ENCODE measurements around the gene SORCS1.

DNA sequence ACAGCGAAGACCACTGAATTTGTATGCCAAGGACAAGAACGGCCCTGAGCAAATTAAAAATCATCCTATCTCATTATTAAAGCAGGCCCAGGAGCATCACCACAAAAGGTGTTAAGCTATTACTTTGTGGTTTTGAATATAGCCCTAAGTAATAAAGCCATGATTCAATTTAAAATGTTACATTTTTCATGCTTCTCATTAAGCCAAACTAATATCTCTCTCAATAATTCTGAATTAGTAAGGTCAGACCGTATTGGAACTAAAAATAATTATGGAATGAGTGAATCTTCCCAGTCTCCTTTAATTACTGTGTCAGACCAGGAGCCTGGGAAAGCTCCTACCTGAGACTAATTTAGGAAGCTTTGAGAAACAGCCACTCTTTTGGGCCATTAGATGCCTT lies 162.4 kb downstream of the SORCS1 start:
- TF ChIP-seq, protein P1, sequence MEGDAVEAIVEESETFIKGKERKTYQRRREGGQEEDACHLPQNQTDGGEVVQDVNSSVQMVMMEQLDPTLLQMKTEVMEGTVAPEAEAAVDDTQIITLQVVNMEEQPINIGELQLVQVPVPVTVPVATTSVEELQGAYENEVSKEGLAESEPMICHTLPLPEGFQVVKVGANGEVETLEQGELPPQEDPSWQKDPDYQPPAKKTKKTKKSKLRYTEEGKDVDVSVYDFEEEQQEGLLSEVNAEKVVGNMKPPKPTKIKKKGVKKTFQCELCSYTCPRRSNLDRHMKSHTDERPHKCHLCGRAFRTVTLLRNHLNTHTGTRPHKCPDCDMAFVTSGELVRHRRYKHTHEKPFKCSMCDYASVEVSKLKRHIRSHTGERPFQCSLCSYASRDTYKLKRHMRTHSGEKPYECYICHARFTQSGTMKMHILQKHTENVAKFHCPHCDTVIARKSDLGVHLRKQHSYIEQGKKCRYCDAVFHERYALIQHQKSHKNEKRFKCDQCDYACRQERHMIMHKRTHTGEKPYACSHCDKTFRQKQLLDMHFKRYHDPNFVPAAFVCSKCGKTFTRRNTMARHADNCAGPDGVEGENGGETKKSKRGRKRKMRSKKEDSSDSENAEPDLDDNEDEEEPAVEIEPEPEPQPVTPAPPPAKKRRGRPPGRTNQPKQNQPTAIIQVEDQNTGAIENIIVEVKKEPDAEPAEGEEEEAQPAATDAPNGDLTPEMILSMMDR (IDR thresholded peaks at IDR 0.05), result no peak
- TF ChIP-seq POLR2A (IDR thresholded peaks at IDR 0.05), result no peak
